PC-9 (cell line): ENCODE results near the gene SIGLEC12. TPM values are rescaled to one million over a fixed set of nuclear protein-coding genes. Genes with fewer than 3 reads are reported as not detected.

Source experiments
- BruUV-seq: library from RNA; stranded (reverse); fragments of 400-500 nt; replicated peaks from 2 replicates; lab custom pipeline; 2021; lab: Mats Ljungman, UMichigan
- CTCF ChIA-PET: fragments of 300-600 bp; sonication (Branson Sonifier 250); formaldehyde crosslinking; loops from one replicate; lab custom pipeline; 2022; ENCODE audit warnings: antibody characterized with exemption; lab: Charles Lee
- POLR2A ChIA-PET: fragments of 300-600 bp; sonication (Branson Sonifier 250); formaldehyde crosslinking; loops from one replicate; lab custom pipeline; 2022; ENCODE audit warnings: antibody characterized with exemption; ENCODE audit not compliant: unreplicated experiment; lab: Charles Lee
- DNase-seq, 2 experiments: peaks; one replicate each; pipeline versions ENCODE4 v3.0.0 to v3.0.0-alpha.2; 2015 to 2022; ENCODE audit warnings: mixed read lengths in 1 of 2
- H2AFZ ChIP-seq: fragments of 200-600 bp; sonication (generic); 2 replicates; pipeline ENCODE4 v1.8.1; 2017; ENCODE audit warnings: antibody characterized with exemption
- H3F3A ChIP-seq: fragments of 200-600 bp; sonication (generic); 2 replicates; pipeline ENCODE4 v1.8.1; 2017; ENCODE audit warnings: antibody characterized with exemption, mild to moderate bottlenecking, low read depth; ENCODE audit not compliant: insufficient read depth
- H3K27ac ChIP-seq: fragments of 200-600 bp; sonication (generic); 2 replicates; pipeline ENCODE4 v1.6.1; 2016; ENCODE audit warnings: mixed run types
- H3K27me3 ChIP-seq: fragments of 200-600 bp; sonication (generic); 2 replicates; pipeline ENCODE4 v1.6.1; 2016; ENCODE audit warnings: low read depth, mixed run types; ENCODE audit not compliant: insufficient read depth
- H3K36me3 ChIP-seq: fragments of 200-600 bp; sonication (generic); 2 replicates; pipeline ENCODE4 v1.6.1; 2016; ENCODE audit warnings: low read depth, mixed run types
- H3K4me1 ChIP-seq: fragments of 200-600 bp; sonication (generic); replicated peaks from 2 replicates; pipeline ENCODE4 v1.6.1; 2016; ENCODE audit warnings: mixed run types; ENCODE audit not compliant: insufficient read depth
- H3K4me2 ChIP-seq: fragments of 200-600 bp; sonication (generic); 2 replicates; pipeline ENCODE4 v1.6.1; 2017; ENCODE audit warnings: mixed run types
- H3K4me3 ChIP-seq: fragments of 200-600 bp; sonication (generic); 2 replicates; pipeline ENCODE4 v1.6.1; 2016; ENCODE audit warnings: mixed run types
- H3K79me2 ChIP-seq: fragments of 200-600 bp; sonication (generic); 2 replicates; pipeline ENCODE4 v1.6.1; 2017; ENCODE audit warnings: low read depth, mixed run types
- H3K9me2 ChIP-seq: fragments of 200-600 bp; sonication (generic); 2 replicates; pipeline ENCODE4 v1.8.1; 2017; ENCODE audit warnings: mild to moderate bottlenecking; ENCODE audit not compliant: insufficient read depth
- H3K9me3 ChIP-seq: fragments of 200-600 bp; sonication (generic); 2 replicates; pipeline ENCODE4 v1.8.1; 2016; ENCODE audit warnings: low read depth; ENCODE audit not compliant: insufficient read depth
- H4K20me1 ChIP-seq: fragments of 200-600 bp; sonication (generic); 2 replicates; pipeline ENCODE4 v1.8.1; 2017; ENCODE audit not compliant: insufficient read depth
- EZH2 ChIP-seq: fragments of 200-600 bp; sonication (generic); IDR thresholded peaks from 2 replicates; pipeline ENCODE4 v1.8.0; 2017; ENCODE audit warnings: antibody characterized with exemption, low read depth
- intact Hi-C: fragments of 100-400 bp; cut with micrococcal nuclease; formaldehyde crosslinking; loops from one replicate; pipeline ENCODE4 v1.10.0; 2022; ENCODE audit not compliant: unreplicated experiment
- total RNA-seq: library from RNA; stranded (reverse); gene quantifications from 2 replicates; pipeline ENCODE4 v1.2.3, GENCODE V29; 2021
- TF ChIP-seq, protein P1 (sequence below): fragments of 200-600 bp; sonication (generic); conservative IDR thresholded peaks from 2 replicates; pipeline ENCODE4 v1.6.1; 2017; ENCODE audit warnings: mixed run types, antibody characterized with exemption, mild to moderate bottlenecking, moderate library complexity

The SIGLEC12 gene
- total RNA-seq, 1 experiment from 2014 or later: not detected

DNA sequence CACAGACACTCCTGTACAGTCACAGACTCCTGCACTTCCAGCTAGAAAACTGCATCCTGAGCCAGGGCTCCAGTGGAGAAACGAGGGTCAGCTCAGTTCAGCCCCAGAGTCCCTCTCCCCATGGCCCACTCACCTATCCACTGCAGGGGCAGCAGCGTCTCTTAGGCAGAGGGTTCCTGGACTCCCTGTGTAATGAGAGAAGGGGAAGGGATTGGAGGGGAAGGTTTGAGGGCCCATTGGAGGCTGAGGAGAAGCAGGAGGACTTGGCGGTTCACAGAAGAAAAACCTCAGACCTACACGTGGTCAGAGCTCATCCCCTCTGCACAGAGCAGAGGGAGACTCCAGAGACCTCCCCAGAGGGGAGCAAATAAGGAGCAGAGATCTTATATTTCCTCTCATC lies 32.4 kb downstream of the SIGLEC12 start:
- Histone ChIP-seq H3F3A (no peaks in the 10 kb centered on the region), H4K20me1 (no peaks in the 10 kb centered on the region), H3K79me2 (no peaks in the 10 kb centered on the region), H3K4me3 (no peak overlapping the region), H2AFZ (no peak overlapping the region), H3K27ac (no peak overlapping the region), H3K9me2 (no peaks in the 10 kb centered on the region), H3K9me3 (no peaks in the 10 kb centered on the region), H3K4me1 (no peaks in the 10 kb centered on the region), H3K4me2 (no peak overlapping the region), H3K27me3 (peaks cover 30% of the 10 kb centered on the region), H3K36me3 (no peaks in the 10 kb centered on the region)
- ChIA-PET CTCF (no interaction called here), POLR2A (no interaction called here)
- TF ChIP-seq EZH2: no peak
- TF ChIP-seq, protein P1, sequence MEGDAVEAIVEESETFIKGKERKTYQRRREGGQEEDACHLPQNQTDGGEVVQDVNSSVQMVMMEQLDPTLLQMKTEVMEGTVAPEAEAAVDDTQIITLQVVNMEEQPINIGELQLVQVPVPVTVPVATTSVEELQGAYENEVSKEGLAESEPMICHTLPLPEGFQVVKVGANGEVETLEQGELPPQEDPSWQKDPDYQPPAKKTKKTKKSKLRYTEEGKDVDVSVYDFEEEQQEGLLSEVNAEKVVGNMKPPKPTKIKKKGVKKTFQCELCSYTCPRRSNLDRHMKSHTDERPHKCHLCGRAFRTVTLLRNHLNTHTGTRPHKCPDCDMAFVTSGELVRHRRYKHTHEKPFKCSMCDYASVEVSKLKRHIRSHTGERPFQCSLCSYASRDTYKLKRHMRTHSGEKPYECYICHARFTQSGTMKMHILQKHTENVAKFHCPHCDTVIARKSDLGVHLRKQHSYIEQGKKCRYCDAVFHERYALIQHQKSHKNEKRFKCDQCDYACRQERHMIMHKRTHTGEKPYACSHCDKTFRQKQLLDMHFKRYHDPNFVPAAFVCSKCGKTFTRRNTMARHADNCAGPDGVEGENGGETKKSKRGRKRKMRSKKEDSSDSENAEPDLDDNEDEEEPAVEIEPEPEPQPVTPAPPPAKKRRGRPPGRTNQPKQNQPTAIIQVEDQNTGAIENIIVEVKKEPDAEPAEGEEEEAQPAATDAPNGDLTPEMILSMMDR: no peak
- DNase-seq: no peak
- BruUV-seq: no TSS peak
- intact Hi-C loops: no loop called here

DNA sequence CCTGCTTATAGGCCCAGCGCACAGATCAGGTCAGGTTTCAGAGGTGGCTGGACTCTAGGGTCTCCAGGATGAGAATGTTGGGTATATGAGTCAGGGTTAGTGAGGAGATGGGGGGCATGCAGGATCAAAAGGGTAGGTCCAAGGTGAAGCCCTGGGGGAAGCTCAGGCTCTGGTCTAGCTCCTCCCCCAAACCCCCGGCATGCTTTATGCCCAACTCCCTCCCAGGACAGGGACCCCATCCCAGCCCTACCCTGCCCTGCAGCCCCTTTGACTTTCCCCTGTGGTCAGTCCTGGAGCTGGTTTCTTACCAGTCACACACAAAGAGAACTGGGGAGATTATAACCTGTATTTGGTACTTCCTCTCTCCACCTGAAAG lies 33.1 kb downstream of the SIGLEC12 start:
- no peak for TF ChIP-seq EZH2
- TF ChIP-seq, protein P1: no peak
- no peak overlapping the region for H3K4me3 ChIP-seq
- no peaks in the 10 kb centered on the region for H3K36me3 ChIP-seq
- no peak overlapping the region for H3K4me2 ChIP-seq
- no peaks in the 10 kb centered on the region for H3K4me1 ChIP-seq
- H3K27me3 ChIP-seq: peaks cover 30% of the 10 kb centered on the region
- ChIA-PET POLR2A (no interaction called here), CTCF (no interaction called here)
- BruUV-seq: no TSS peak
- H3K9me3 ChIP-seq: no peaks in the 10 kb centered on the region
- no peaks in the 10 kb centered on the region for H4K20me1 ChIP-seq
- no peak overlapping the region for H2AFZ ChIP-seq
- no peaks in the 10 kb centered on the region for H3K9me2 ChIP-seq
- H3K79me2 ChIP-seq: no peaks in the 10 kb centered on the region
- H3F3A ChIP-seq: no peaks in the 10 kb centered on the region
- no peak for DNase-seq
- H3K27ac ChIP-seq: no peak overlapping the region
- intact Hi-C loops: no loop called here

DNA sequence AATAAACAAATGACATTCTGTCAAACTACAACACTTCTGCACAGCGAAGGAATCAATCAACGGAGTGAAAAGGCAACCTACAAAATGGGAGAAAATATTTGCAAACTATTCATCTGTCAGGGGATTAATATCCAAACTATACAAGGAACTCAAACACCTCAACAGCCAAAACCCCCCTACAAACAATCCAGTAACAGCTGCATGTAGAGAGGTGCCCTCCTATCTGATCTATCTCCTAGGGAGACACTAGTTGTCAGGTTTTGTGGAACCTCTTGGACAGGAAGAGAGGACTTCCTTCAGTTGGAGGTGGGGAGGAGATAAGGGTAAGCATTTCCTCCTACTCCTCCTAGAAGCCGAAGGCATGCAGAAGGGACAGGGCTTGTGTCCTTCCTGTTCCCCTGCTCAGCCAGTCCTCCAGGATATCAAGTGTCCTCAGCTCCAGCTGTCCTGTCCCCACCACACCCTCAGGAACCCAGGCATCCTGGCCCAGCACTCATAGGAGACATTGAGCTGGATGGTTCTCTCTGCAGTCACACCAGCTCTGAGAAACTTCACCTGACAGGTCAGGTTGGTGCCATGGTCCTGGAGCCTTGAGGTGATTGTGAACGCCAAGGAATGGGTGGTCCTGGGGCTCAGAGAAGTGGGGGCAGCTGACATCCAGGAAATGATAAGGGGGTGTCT lies 33.6 kb downstream of the SIGLEC12 start:
- POLR2A ChIA-PET: no interaction called here
- TF ChIP-seq EZH2: no peak
- TF ChIP-seq, protein P1: no peak
- Histone ChIP-seq H3K4me2 (no peak overlapping the region), H3K36me3 (no peaks in the 10 kb centered on the region), H4K20me1 (no peaks in the 10 kb centered on the region), H3K4me1 (no peaks in the 10 kb centered on the region), H3F3A (no peaks in the 10 kb centered on the region), H3K9me3 (no peaks in the 10 kb centered on the region), H2AFZ (no peak overlapping the region), H3K27me3 (peaks cover 33% of the 10 kb centered on the region), H3K27ac (no peak overlapping the region), H3K79me2 (no peaks in the 10 kb centered on the region), H3K4me3 (no peak overlapping the region), H3K9me2 (no peaks in the 10 kb centered on the region)
- intact Hi-C loops: no loop called here
- no peak for DNase-seq
- BruUV-seq: no TSS peak
- CTCF ChIA-PET: no interaction called here
